Measurements from ENCODE around the gene FRMPD4. TPM values are rescaled to one million over a fixed set of nuclear protein-coding genes. Genes with fewer than 3 reads are reported as not detected.

The FRMPD4 gene
- total and polyA plus RNA-seq, 2 experiments from 2014 or later = 0.19 to 0.80 TPM

GRCh38 chrX:12225107-12225506 is 86.8 kb downstream of the FRMPD4 start (continued):
- no peak for TF ChIP-seq ZNF331 (CRISPR knock-in tag; IDR thresholded peaks at IDR 0.05; ENCODE audit: low read depth)
- TF ChIP-seq CREB1 (CRISPR knock-in tag; IDR thresholded peaks at IDR 0.05; ENCODE audit: low read depth) = no peak
- TF ChIP-seq, protein P1, sequence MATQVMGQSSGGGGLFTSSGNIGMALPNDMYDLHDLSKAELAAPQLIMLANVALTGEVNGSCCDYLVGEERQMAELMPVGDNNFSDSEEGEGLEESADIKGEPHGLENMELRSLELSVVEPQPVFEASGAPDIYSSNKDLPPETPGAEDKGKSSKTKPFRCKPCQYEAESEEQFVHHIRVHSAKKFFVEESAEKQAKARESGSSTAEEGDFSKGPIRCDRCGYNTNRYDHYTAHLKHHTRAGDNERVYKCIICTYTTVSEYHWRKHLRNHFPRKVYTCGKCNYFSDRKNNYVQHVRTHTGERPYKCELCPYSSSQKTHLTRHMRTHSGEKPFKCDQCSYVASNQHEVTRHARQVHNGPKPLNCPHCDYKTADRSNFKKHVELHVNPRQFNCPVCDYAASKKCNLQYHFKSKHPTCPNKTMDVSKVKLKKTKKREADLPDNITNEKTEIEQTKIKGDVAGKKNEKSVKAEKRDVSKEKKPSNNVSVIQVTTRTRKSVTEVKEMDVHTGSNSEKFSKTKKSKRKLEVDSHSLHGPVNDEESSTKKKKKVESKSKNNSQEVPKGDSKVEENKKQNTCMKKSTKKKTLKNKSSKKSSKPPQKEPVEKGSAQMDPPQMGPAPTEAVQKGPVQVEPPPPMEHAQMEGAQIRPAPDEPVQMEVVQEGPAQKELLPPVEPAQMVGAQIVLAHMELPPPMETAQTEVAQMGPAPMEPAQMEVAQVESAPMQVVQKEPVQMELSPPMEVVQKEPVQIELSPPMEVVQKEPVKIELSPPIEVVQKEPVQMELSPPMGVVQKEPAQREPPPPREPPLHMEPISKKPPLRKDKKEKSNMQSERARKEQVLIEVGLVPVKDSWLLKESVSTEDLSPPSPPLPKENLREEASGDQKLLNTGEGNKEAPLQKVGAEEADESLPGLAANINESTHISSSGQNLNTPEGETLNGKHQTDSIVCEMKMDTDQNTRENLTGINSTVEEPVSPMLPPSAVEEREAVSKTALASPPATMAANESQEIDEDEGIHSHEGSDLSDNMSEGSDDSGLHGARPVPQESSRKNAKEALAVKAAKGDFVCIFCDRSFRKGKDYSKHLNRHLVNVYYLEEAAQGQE (IDR thresholded peaks at IDR 0.05; ENCODE audit: unreplicated experiment) = no peak
- TF ChIP-seq ZNF114 (CRISPR knock-in tag; IDR thresholded peaks at IDR 0.05) = no peak
- no peak for TF ChIP-seq POLR2AphosphoS5 (IDR thresholded peaks at IDR 0.05; ENCODE audit: low read depth)

DNA sequence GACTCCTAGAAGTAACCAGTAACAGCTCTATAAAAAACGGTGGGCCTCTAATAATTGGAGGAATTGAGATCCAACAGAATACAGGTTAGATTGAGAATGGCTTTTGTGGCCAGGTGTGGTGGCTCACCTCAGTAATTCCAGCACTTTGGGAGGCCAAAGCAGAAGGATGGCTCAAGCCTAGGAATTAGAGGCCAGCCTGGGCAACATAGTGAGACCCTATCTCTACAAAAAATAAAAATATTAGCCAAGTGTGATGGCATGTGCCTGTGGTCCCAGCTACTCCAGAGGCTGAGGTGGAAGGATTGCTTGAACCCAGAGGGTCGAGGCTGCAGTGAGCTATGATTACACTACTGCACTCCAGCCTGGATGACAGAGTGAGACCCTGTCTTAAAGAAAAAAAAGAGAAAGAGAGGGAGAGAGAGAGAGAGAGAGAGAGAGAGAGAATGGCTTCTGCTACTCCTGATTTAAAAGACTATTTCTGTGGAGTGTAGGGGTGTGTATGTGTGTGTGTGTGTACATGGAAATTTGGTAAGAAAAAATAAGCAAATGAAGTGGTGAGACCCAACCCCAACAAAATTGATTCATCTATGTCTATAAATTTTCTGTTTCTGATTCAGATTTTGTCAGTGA is 89.3 kb downstream of the FRMPD4 start:
- Mint-ChIP-seq H3K9me3 (no peaks in the 10 kb centered on the region), H3K27ac (no peak overlapping the region), H3K27me3 (ENCODE audit: insufficient read depth, low read depth, poor library complexity) (no peaks in the 10 kb centered on the region), H3K4me1 (no peaks in the 10 kb centered on the region), H3K4me3 (no peak overlapping the region), H3K36me3 (ENCODE audit: low read depth) (no peaks in the 10 kb centered on the region)
- Histone ChIP-seq H3K27me3 (ENCODE audit: insufficient read depth) (no peaks in the 10 kb centered on the region), H3K9me2 (ENCODE audit: insufficient read depth) (no peaks in the 10 kb centered on the region), H3K4me2 (no peak overlapping the region), H3K4me3 (no peak overlapping the region), H4K20me1 (replicated peaks; ENCODE audit: insufficient read depth) (no peaks in the 10 kb centered on the region), H3K4me1 (ENCODE audit: insufficient read depth) (no peaks in the 10 kb centered on the region), H2AFZ (no peak overlapping the region), H3K36me3 (ENCODE audit: insufficient read depth) (no peaks in the 10 kb centered on the region), H3F3A (replicated peaks; ENCODE audit: low read depth) (no peaks in the 10 kb centered on the region), H3K79me2 (replicated peaks; ENCODE audit: insufficient read depth) (no peaks in the 10 kb centered on the region), H3K27ac (ENCODE audit: low read depth) (no peak overlapping the region)
- TF ChIP-seq POLR2AphosphoS5 (IDR thresholded peaks at IDR 0.05; ENCODE audit: low read depth) = no peak
- TF ChIP-seq STAT1 (IDR thresholded peaks at IDR 0.05; ENCODE audit: unreplicated experiment) = no peak
- TF ChIP-seq, protein P2, sequence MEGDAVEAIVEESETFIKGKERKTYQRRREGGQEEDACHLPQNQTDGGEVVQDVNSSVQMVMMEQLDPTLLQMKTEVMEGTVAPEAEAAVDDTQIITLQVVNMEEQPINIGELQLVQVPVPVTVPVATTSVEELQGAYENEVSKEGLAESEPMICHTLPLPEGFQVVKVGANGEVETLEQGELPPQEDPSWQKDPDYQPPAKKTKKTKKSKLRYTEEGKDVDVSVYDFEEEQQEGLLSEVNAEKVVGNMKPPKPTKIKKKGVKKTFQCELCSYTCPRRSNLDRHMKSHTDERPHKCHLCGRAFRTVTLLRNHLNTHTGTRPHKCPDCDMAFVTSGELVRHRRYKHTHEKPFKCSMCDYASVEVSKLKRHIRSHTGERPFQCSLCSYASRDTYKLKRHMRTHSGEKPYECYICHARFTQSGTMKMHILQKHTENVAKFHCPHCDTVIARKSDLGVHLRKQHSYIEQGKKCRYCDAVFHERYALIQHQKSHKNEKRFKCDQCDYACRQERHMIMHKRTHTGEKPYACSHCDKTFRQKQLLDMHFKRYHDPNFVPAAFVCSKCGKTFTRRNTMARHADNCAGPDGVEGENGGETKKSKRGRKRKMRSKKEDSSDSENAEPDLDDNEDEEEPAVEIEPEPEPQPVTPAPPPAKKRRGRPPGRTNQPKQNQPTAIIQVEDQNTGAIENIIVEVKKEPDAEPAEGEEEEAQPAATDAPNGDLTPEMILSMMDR (conservative IDR thresholded peaks at IDR 0.05; ENCODE audit: low read depth in 2 of 2) = no peak
- no peak for TF ChIP-seq ZNF114 (CRISPR knock-in tag; IDR thresholded peaks at IDR 0.05)
- no peak for TF ChIP-seq ZNF331 (CRISPR knock-in tag; IDR thresholded peaks at IDR 0.05; ENCODE audit: low read depth)
- TF ChIP-seq, protein P3, sequence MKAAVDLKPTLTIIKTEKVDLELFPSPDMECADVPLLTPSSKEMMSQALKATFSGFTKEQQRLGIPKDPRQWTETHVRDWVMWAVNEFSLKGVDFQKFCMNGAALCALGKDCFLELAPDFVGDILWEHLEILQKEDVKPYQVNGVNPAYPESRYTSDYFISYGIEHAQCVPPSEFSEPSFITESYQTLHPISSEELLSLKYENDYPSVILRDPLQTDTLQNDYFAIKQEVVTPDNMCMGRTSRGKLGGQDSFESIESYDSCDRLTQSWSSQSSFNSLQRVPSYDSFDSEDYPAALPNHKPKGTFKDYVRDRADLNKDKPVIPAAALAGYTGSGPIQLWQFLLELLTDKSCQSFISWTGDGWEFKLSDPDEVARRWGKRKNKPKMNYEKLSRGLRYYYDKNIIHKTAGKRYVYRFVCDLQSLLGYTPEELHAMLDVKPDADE (IDR thresholded peaks at IDR 0.05) = no peak
- TF ChIP-seq JUNB (IDR thresholded peaks at IDR 0.05; ENCODE audit: unreplicated experiment) = no peak
- TF ChIP-seq, protein P1 (IDR thresholded peaks at IDR 0.05; ENCODE audit: unreplicated experiment) = no peak
- no peak for ATAC-seq
- no peak for DNase-seq (ENCODE audit: low spot score)

Data from GM23338 (cell line).